PC-3 (cell line): Measurements from ENCODE around the gene CFL1. TPM values are rescaled to one million over a fixed set of nuclear protein-coding genes. Genes with fewer than 3 reads are reported as not detected.

Source experiments
- ATAC-seq: fragments of 200-7000 bp; cut with Tn5 transposase; 2 replicates; pipeline ENCODE4 v1.9.1; 2020; ENCODE audit warnings: mild to moderate bottlenecking, moderate library complexity
- BruUV-seq: library from RNA; stranded (reverse); fragments of 400-500 nt; replicated peaks from 2 replicates; lab custom pipeline; 2021; lab: Mats Ljungman, UMichigan
- CTCF ChIA-PET: fragments of 300-600 bp; sonication (Branson Sonifier 250); formaldehyde crosslinking; loops from one replicate; lab custom pipeline; 2022; ENCODE audit warnings: antibody characterized with exemption; lab: Charles Lee
- POLR2A ChIA-PET: fragments of 300-600 bp; sonication (Branson Sonifier 250); formaldehyde crosslinking; loops from one replicate; lab custom pipeline; 2022; ENCODE audit warnings: antibody characterized with exemption; ENCODE audit not compliant: unreplicated experiment; lab: Charles Lee
- DNase-seq: peaks from one replicate; pipeline ENCODE4 v3.0.0-alpha.2; 2015
- H2AFZ ChIP-seq: fragments of 300-600 bp; sonication (generic); 2 replicates; pipeline ENCODE4 v1.6.0; 2016; ENCODE audit warnings: antibody characterized with exemption, low read length
- H3F3A ChIP-seq: fragments of 300-600 bp; sonication (generic); one replicate; pipeline ENCODE4 v1.6.0; 2017; ENCODE audit warnings: antibody characterized with exemption, low read length, control low read depth, mild to moderate bottlenecking; ENCODE audit not compliant: unreplicated experiment
- H3K27ac ChIP-seq: fragments of 300-600 bp; sonication (generic); 2 replicates; pipeline ENCODE4 v1.5.1; 2016; ENCODE audit warnings: mild to moderate bottlenecking, low read length
- H3K27me3 ChIP-seq: fragments of 300-600 bp; sonication (generic); 2 replicates; pipeline ENCODE4 v1.6.1; 2016; ENCODE audit warnings: low read length, mixed read lengths
- H3K36me3 ChIP-seq: fragments of 300-600 bp; sonication (generic); 2 replicates; pipeline ENCODE4 v1.6.1; 2016; ENCODE audit warnings: low read depth, mixed run types, low read length, mixed read lengths
- H3K4me1 ChIP-seq: fragments of 300-600 bp; sonication (generic); 2 replicates; pipeline ENCODE4 v1.5.1; 2016; ENCODE audit warnings: low read length; ENCODE audit not compliant: insufficient read depth
- H3K4me2 ChIP-seq: fragments of 300-600 bp; sonication (generic); 2 replicates; pipeline ENCODE4 v1.6.0; 2016; ENCODE audit warnings: low read length
- H3K4me3 ChIP-seq: fragments of 300-600 bp; sonication (generic); 2 replicates; pipeline ENCODE4 v1.5.1; 2016; ENCODE audit warnings: mild to moderate bottlenecking, low read length, mixed read lengths
- H3K79me2 ChIP-seq: fragments of 300-600 bp; sonication (generic); 2 replicates; pipeline ENCODE4 v1.6.1; 2017; ENCODE audit warnings: low read length, mixed read lengths
- H3K9ac ChIP-seq: fragments of 300-600 bp; sonication (generic); 2 replicates; pipeline ENCODE4 v1.6.0; 2016; ENCODE audit warnings: mild to moderate bottlenecking, low read length
- H3K9me2 ChIP-seq: fragments of 300-600 bp; sonication (generic); replicated peaks from 2 replicates; pipeline ENCODE4 v1.6.1; 2016; ENCODE audit warnings: mixed run types, low read length, mixed read lengths
- H3K9me3 ChIP-seq: fragments of 300-600 bp; sonication (generic); 2 replicates; pipeline ENCODE4 v1.6.1; 2016; ENCODE audit warnings: low read length, mixed read lengths
- H4K20me1 ChIP-seq: fragments of 300-600 bp; sonication (generic); 2 replicates; pipeline ENCODE4 v1.6.1; 2016; ENCODE audit warnings: low read length, mixed read lengths
- EZH2 ChIP-seq: fragments of 300-600 bp; sonication (generic); IDR thresholded peaks from one replicate; pipeline ENCODE4 v1.6.1; 2017; ENCODE audit warnings: antibody characterized with exemption, mild to moderate bottlenecking, low read length; ENCODE audit not compliant: unreplicated experiment
- EZH2phosphoT487 ChIP-seq: fragments of 300-600 bp; sonication (generic); IDR thresholded peaks from 2 replicates; pipeline ENCODE4 v1.6.1; 2018; ENCODE audit warnings: mild to moderate bottlenecking, antibody characterized with exemption, low read length, borderline replicate concordance
- intact Hi-C: fragments of 100-400 bp; cut with micrococcal nuclease; formaldehyde crosslinking; loops from 2 replicates; pipeline ENCODE4 v1.9.0; 2023
- total RNA-seq: library from RNA; depleted of rRNA; stranded (reverse); fragments of >200 nt; gene quantifications from 2 replicates; pipeline ENCODE4 v1.2.3, GENCODE V29; 2014
- TF ChIP-seq, protein P1 (sequence below): fragments of 300-600 bp; sonication (generic); conservative IDR thresholded peaks from 2 replicates; pipeline ENCODE4 v1.5.1; 2017; ENCODE audit warnings: antibody characterized with exemption, low read depth, mild to moderate bottlenecking, low read length

CFL1 gene
- total RNA-seq, 1 experiment from 2014 or later, result 2,710 TPM

DNA sequence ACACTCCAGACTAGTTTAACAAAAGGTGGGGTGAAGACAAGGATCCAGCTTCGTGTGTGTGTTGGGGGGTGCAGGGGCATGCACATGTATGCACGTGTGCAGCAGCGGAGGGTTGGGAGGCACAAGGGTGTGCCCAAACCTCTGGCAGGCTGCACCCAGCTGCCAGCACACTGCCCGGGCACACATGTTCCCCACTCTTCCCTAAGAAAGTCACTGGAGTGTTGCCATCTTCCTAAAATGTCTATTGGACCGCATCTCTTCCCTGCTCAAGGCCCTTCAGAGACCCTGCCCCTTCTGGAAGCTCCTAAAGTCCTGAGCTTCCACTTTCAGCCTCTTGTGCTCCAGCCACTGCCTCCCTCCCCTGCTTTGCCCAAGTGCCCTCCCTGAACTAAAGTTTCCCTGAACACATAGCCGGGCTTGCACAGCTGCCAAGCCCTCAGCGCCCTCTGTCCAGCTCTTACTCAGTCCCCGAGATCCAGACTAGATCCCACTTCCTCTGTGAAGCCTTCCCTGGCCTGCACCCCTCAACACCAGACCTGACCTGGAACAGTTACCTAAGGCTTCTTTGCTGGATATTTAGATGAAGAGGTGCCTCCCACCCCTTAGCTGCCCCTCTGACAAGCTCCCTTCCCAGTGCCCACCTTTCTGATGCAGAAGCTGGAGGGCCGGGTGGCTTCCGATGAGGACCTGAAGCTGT lies 6.0 kb downstream of the CFL1 start:
- H3K79me2 ChIP-seq, result peaks cover 32% of the 10 kb centered on the region
- no peaks in the 10 kb centered on the region for H3K9me2 ChIP-seq
- H3K4me2 ChIP-seq, result no peak overlapping the region
- no peak overlapping the region for H2AFZ ChIP-seq
- no peak overlapping the region for H3K27ac ChIP-seq
- intact Hi-C loops, result no loop called here
- ATAC-seq, result peak; percentile 2; the same call in 1 of the 2 replicates
- TF ChIP-seq EZH2 (no peak), EZH2phosphoT487 (no peak)
- TF ChIP-seq, protein P1, sequence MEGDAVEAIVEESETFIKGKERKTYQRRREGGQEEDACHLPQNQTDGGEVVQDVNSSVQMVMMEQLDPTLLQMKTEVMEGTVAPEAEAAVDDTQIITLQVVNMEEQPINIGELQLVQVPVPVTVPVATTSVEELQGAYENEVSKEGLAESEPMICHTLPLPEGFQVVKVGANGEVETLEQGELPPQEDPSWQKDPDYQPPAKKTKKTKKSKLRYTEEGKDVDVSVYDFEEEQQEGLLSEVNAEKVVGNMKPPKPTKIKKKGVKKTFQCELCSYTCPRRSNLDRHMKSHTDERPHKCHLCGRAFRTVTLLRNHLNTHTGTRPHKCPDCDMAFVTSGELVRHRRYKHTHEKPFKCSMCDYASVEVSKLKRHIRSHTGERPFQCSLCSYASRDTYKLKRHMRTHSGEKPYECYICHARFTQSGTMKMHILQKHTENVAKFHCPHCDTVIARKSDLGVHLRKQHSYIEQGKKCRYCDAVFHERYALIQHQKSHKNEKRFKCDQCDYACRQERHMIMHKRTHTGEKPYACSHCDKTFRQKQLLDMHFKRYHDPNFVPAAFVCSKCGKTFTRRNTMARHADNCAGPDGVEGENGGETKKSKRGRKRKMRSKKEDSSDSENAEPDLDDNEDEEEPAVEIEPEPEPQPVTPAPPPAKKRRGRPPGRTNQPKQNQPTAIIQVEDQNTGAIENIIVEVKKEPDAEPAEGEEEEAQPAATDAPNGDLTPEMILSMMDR, result no peak
- H3K36me3 ChIP-seq, result peaks cover 56% of the 10 kb centered on the region
- DNase-seq, result no peak
- peaks cover 43% of the 10 kb centered on the region for H4K20me1 ChIP-seq
- no peak overlapping the region for H3K4me3 ChIP-seq
- no TSS peak for BruUV-seq
- H3F3A ChIP-seq, result no peaks in the 10 kb centered on the region
- H3K9me3 ChIP-seq, result no peaks in the 10 kb centered on the region
- peaks cover 24% of the 10 kb centered on the region for H3K4me1 ChIP-seq
- no peak overlapping the region for H3K9ac ChIP-seq
- no peaks in the 10 kb centered on the region for H3K27me3 ChIP-seq
- ChIA-PET POLR2A (no interaction called here), CTCF (interaction anchor here (0.6 to 1.3 kb wide), 3 partner anchors 8 to 36 kb away, joined by 3 to 6 read pairs (median 6); partner anchors contain the start of gene FIBP)

DNA sequence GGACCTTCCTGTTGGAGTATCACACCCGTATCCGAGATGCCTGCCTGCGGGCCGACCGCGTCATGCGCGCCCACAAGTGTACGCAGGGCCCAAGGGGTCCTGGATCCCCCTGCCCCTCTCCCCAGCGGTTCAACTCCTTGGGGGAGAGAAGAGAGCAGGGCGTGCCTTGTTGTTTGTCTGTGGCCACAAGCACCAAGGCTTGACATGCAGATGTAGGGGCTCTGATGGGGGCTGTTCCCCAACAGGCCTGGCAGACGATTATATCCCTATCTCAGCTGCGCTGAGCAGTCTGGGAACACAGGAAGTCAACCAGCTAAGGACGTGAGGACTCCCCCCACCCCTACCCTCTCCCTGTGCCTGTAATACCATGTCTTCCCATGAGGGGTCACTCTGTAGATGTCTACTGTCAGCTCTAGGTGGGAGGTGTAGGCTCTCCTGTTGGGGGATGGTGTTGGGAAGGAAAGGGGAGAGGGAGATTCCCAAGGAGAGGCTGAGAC lies 6.8 kb downstream of the CFL1 start:
- Histone ChIP-seq H3K4me2 (no peak overlapping the region), H3K4me3 (no peak overlapping the region), H3K4me1 (peaks cover 18% of the 10 kb centered on the region), H4K20me1 (peaks cover 35% of the 10 kb centered on the region), H3K79me2 (peaks cover 24% of the 10 kb centered on the region), H3F3A (no peaks in the 10 kb centered on the region), H3K36me3 (peaks cover 49% of the 10 kb centered on the region), H3K27me3 (no peaks in the 10 kb centered on the region), H3K9ac (no peak overlapping the region), H3K9me3 (no peaks in the 10 kb centered on the region), H3K27ac (no peak overlapping the region), H2AFZ (no peak overlapping the region), H3K9me2 (no peaks in the 10 kb centered on the region)
- intact Hi-C loops, result no loop called here
- ChIA-PET POLR2A (interaction anchor here (0.5 kb wide), 1 partner anchor 301 kb away, joined by 4 read pairs; no protein-coding TSS in a partner anchor), CTCF (interaction anchor here (0.6 to 1.3 kb wide), 3 partner anchors 9 to 179 kb away, joined by 4 to 6 read pairs (median 6); no protein-coding TSS in a partner anchor)
- ATAC-seq, result peak; percentile 42
- no peak for TF ChIP-seq EZH2
- TF ChIP-seq, protein P1, result peak; percentile 87
- BruUV-seq, result no TSS peak
- peak; percentile 69 for DNase-seq
